Heart right ventricle (tissue), 16 donors: ENCODE data around the gene SLC30A7. TPM values are rescaled to one million over a fixed set of nuclear protein-coding genes. Genes with fewer than 3 reads are reported as not detected.
A peak's percentile ranks its signal among the peaks of the same experiment; 100 is the strongest.

Experiments
- ATAC-seq, 8 donors: fragments of 200-7000 bp; cut with Tn5 transposase; one replicate each; pipeline ENCODE4 v1.9.1; 2020; ENCODE audit warnings: mild to moderate bottlenecking in 8 of 8, moderate library complexity in 8 of 8, moderate number of reproducible peaks in 1 of 8
- DNase-seq, 2 donors: peaks; one replicate each; pipeline ENCODE4 v3.0.0-alpha.2; 2020
- H3K27ac ChIP-seq, 10 donors: fragments of 200-600 bp; sonication (generic) in 2 of 10; one replicate each; pipeline versions ENCODE4 v1.5.0 to v1.8.0; 2020 to 2022; ENCODE audit warnings: mild to moderate bottlenecking in 3 of 10
- H3K27me3 ChIP-seq, 7 donors: fragments of 200-600 bp; one replicate each; pipeline ENCODE4 v1.8.0; 2021 to 2022; ENCODE audit warnings: mild to moderate bottlenecking in 2 of 7
- H3K36me3 ChIP-seq, 9 donors: fragments of 200-600 bp; sonication (generic) in 1 of 9; one replicate each; pipeline versions ENCODE4 v1.5.0 to v1.8.0; 2020 to 2022; ENCODE audit warnings: mild to moderate bottlenecking in 2 of 9
- H3K4me1 ChIP-seq, 9 donors: fragments of 200-600 bp; sonication (generic) in 1 of 9; one replicate each; pipeline versions ENCODE4 v1.5.0 to v1.8.0; 2020 to 2022; ENCODE audit warnings: mild to moderate bottlenecking in 4 of 9
- H3K4me3 ChIP-seq, 10 donors: fragments of 200-600 bp; sonication (generic) in 2 of 10; one replicate each; pipeline versions ENCODE4 v1.5.0 to v1.8.0; 2020 to 2022; ENCODE audit warnings: mild to moderate bottlenecking in 7 of 10, moderate library complexity in 2 of 10
- H3K9me3 ChIP-seq, 11 donors: fragments of 200-600 bp in 10 of 11; sonication (generic) in 2 of 11; one replicate each; pipeline versions ENCODE4 v1.5.0 to v1.8.0; 2013 to 2022; ENCODE audit warnings: mild to moderate bottlenecking in 2 of 11, control low read depth in 1 of 11, moderate library complexity in 1 of 11
- CTCF ChIP-seq, 9 donors: fragments of 200-600 bp; sonication (generic) in 2 of 9; IDR thresholded peaks; one replicate each; pipeline versions ENCODE4 v1.5.0 to v1.8.0; 2021 to 2022; ENCODE audit warnings: antibody characterized with exemption in 9 of 9, mild to moderate bottlenecking in 5 of 9, moderate library complexity in 1 of 9
- WGBS, 2 donors: extraction: QIAGEN DNeasy Blood & Tissue Kit; methylation state at CpG; one replicate each; pipeline ENCODE4 v1.1.7; 2013; ENCODE audit warnings: inconsistent platforms in 1 of 2; 5-methylcytosine and 5-hydroxymethylcytosine counted together
- intact Hi-C, 10 donors: fragments of 100-400 bp; cut with DNase I; formaldehyde crosslinking; loops; one replicate each; pipeline versions ENCODE4 v1.11.1 to v1.14.2; 2022
- polyA plus RNA-seq, 2 donors: library from polyadenylated mRNA; stranded (reverse); fragments of 200-250 nt; gene quantifications; one replicate each; pipeline ENCODE4 v1.2.3, GENCODE V29; 2013
- total RNA-seq, 10 donors: library from RNA; stranded (reverse); fragmentation: NEBNext Ultra II Directional in 3 of 10; extraction: Animal tissue kit (Norgen Biotek cat#: 25700) in 3 of 10; gene quantifications; one replicate each; pipeline versions ENCODE4 v1.2.1 to v1.2.4, GENCODE V29; 2021 to 2023
- donor health status: Arrhythmogenic right ventricular cardiomyopathy.
- donor health status: ischemic (EF 13 %, LVEDD 7.1; RV severe dilation, severe dysfunction).
- donor health status: healthy with polysubstance abuse.
- donor health status: DM: no; HTN: yes; CAD: no.
- donor health status: DM: no; HTN: no; CAD: no.
- donor health status: ischemic (EF 25% LVEDD 6.9; RV normal size, moderate dysfunction).
- donor health status: ischemic (EF 25% LVEDD 5.7; RV mildly dilated, moderate dysfunction).
- donor health status: healthy.
- donor health status: DM: yes; HTN: yes; CAD: no.
- donor health status: Ischemic cardiomyopathy.
- donor health status: ischemic (EF 35%, LVEDD 5.7; RV mildly dilated, moderate dysfunction).
- donor health status: nonischemic (EF 11% LVEDD 7.7; RV severe dilation, severe dysfunction).
- donor health status: DM: yes; HTN: yes; CAD: no.
- donor health status: PGD.
- donor health status: ischemic (EF 29% LVEDD 5.4; RV normal size, mild dysfunction).
- donor health status: nonischemic (EF 23%, LVEDD 6.1; RV moderate dilation, normal function).

Gene SLC30A7
- total and polyA plus RNA-seq, 12 donors, result 1.7 to 16.2 (median 5.7) TPM

- no peaks in the 10 kb centered on the region for H3K9me3 ChIP-seq
- peak overlapping the region; percentile 48 to 85 (median 71) for H3K4me3 ChIP-seq
- no peak for TF ChIP-seq CTCF (IDR thresholded peaks at IDR 0.05)
- ATAC-seq (no peak), DNase-seq (no peak)
- H3K36me3 ChIP-seq, result peaks cover 0 to 16% (median 0%) of the 10 kb centered on the region in 9 donors
- 30 to 38% methylated on average over 5 of the region's 5 CpGs for WGBS, 2 donors
- H3K27me3 ChIP-seq, result no peaks in the 10 kb centered on the region
- peaks cover 2 to 46% (median 23%) of the 10 kb centered on the region in 9 donors for H3K4me1 ChIP-seq
- intact Hi-C loops, result loop anchor here in 8 of 10 donors (2.0 to 10.0 kb wide), 9 partner anchors 81 to 261 kb away; partner anchors contain the start of gene S1PR1 (in 4 of the 8)
- peak overlapping the region; percentile 42 to 93 (median 88) for H3K27ac ChIP-seq
Measured at GRCh38 chr1:101026430-101026788, 130.5 kb downstream of the SLC30A7 start.

GRCh38 chr1:101027194-101027772 is 131.4 kb downstream of the SLC30A7 start:
- Histone ChIP-seq H3K4me1 (peaks cover 2 to 48% (median 23%) of the 10 kb centered on the region in 9 donors), H3K4me3 (no peak overlapping the region), H3K27ac (no peak overlapping the region), H3K27me3 (no peaks in the 10 kb centered on the region), H3K9me3 (no peaks in the 10 kb centered on the region), H3K36me3 (peaks cover 0 to 13% (median 0%) of the 10 kb centered on the region in 9 donors)
- TF ChIP-seq CTCF (IDR thresholded peaks at IDR 0.05), result no peak
- DNase-seq (no peak), ATAC-seq (no peak)
- WGBS, 2 donors, result 81% methylated on average over 6 of the region's 6 CpGs
- intact Hi-C loops, result loop anchor here in 8 of 10 donors (2.0 to 10.0 kb wide), 9 partner anchors 80 to 260 kb away; partner anchors contain the start of gene S1PR1 (in 4 of the 8)

GRCh38 chr1:101028466-101028865 is 132.6 kb downstream of the SLC30A7 start:
- Histone ChIP-seq H3K4me1 (peaks cover 2 to 48% (median 23%) of the 10 kb centered on the region in 9 donors), H3K36me3 (peaks cover 0 to 1% (median 0%) of the 10 kb centered on the region in 9 donors), H3K27ac (no peak overlapping the region), H3K27me3 (no peaks in the 10 kb centered on the region), H3K4me3 (no peak overlapping the region), H3K9me3 (no peaks in the 10 kb centered on the region)
- 54 to 70% methylated on average over 2 of the region's 2 CpGs for WGBS, 2 donors
- DNase-seq (no peak), ATAC-seq (no peak)
- TF ChIP-seq CTCF (IDR thresholded peaks at IDR 0.05), result no peak
- intact Hi-C loops, result loop anchor here in 8 of 10 donors (5.0 to 10.0 kb wide), 8 partner anchors 79 to 259 kb away; partner anchors contain the start of gene S1PR1 (in 4 of the 8)

GRCh38 chr1:101029184-101029583 is 133.3 kb downstream of the SLC30A7 start:
- H3K4me3 ChIP-seq, result no peak overlapping the region
- peaks cover 2 to 44% (median 19%) of the 10 kb centered on the region in 9 donors for H3K4me1 ChIP-seq
- H3K27me3 ChIP-seq, result no peaks in the 10 kb centered on the region
- DNase-seq (no peak), ATAC-seq (no peak)
- H3K27ac ChIP-seq, result no peak overlapping the region
- no peak for TF ChIP-seq CTCF (IDR thresholded peaks at IDR 0.05)
- 88 to 90% methylated on average over 1 of the region's 1 CpG for WGBS, 2 donors
- H3K36me3 ChIP-seq, result no peaks in the 10 kb centered on the region
- H3K9me3 ChIP-seq, result no peaks in the 10 kb centered on the region
- intact Hi-C loops, result loop anchor here in 8 of 10 donors (5.0 to 10.0 kb wide), 8 partner anchors 78 to 258 kb away; partner anchors contain the start of gene S1PR1 (in 4 of the 8)
